ENCODE results near the gene CACNA1S.
A peak's percentile ranks its signal among the peaks of the same experiment; 100 is the strongest.

Gene CACNA1S

GRCh38 chr1:201116091-201116490, 3.9 kb upstream of the CACNA1S start:
- DNase-seq (ENCODE audit: low read depth in 2 of 2) = no peak

GRCh38 chr1:201115390-201115937, 3.2 kb upstream of the CACNA1S start:
- no peak for DNase-seq (ENCODE audit: low read depth in 2 of 2)

- DNase-seq (ENCODE audit: low read depth in 2 of 2) = peak; percentile 43 to 55
Observed at GRCh38 chr1:201114245-201115131, 2.3 kb upstream of the CACNA1S start.

- DNase-seq (ENCODE audit: low read depth in 2 of 2) = no peak
Observed at GRCh38 chr1:201113451-201114244, 1.4 kb upstream of the CACNA1S start.

GRCh38 chr1:201112926-201113325, 700 bp upstream of the CACNA1S start:
- DNase-seq (ENCODE audit: low read depth in 2 of 2) = no peak

GRCh38 chr1:201111672-201112071, 554 bp downstream of the CACNA1S start:
- DNase-seq (ENCODE audit: low read depth in 2 of 2) = no peak

GRCh38 chr1:201111156-201111555, 1.1 kb downstream of the CACNA1S start:
- DNase-seq (ENCODE audit: low read depth in 2 of 2) = no peak

- no peak for DNase-seq (ENCODE audit: low read depth in 2 of 2)
Observed at GRCh38 chr1:201110616-201111015, 1.6 kb downstream of the CACNA1S start.

- no peak for DNase-seq (ENCODE audit: low read depth in 2 of 2)
Observed at GRCh38 chr1:201110138-201110537, 2.1 kb downstream of the CACNA1S start.

- DNase-seq (ENCODE audit: low read depth in 2 of 2) = no peak
Observed at GRCh38 chr1:201109651-201110050, 2.6 kb downstream of the CACNA1S start.

GRCh38 chr1:201108614-201109013, 3.6 kb downstream of the CACNA1S start:
- DNase-seq (ENCODE audit: low read depth in 2 of 2) = no peak

GRCh38 chr1:201105688-201106087, 6.5 kb downstream of the CACNA1S start:
- no peak for DNase-seq (ENCODE audit: low read depth in 2 of 2)

GRCh38 chr1:201104141-201104540, 8.1 kb downstream of the CACNA1S start:
- DNase-seq (ENCODE audit: low read depth in 2 of 2) = no peak

- DNase-seq (ENCODE audit: low read depth in 2 of 2) = no peak
Observed at GRCh38 chr1:201103666-201104065, 8.6 kb downstream of the CACNA1S start.

GRCh38 chr1:201100169-201100930, 11.9 kb downstream of the CACNA1S start:
- no peak for DNase-seq (ENCODE audit: low read depth in 2 of 2)

- DNase-seq (ENCODE audit: low read depth in 2 of 2) = no peak
Observed at GRCh38 chr1:201098992-201099677, 13.1 kb downstream of the CACNA1S start.

GRCh38 chr1:201096977-201097856, 15.0 kb downstream of the CACNA1S start:
- no peak for DNase-seq (ENCODE audit: low read depth in 2 of 2)

GRCh38 chr1:201096041-201096461, 16.2 kb downstream of the CACNA1S start:
- DNase-seq (ENCODE audit: low read depth in 2 of 2) = no peak

- DNase-seq (ENCODE audit: low read depth in 2 of 2) = no peak
Observed at GRCh38 chr1:201095581-201095980, 16.6 kb downstream of the CACNA1S start.

GRCh38 chr1:201094832-201095231, 17.4 kb downstream of the CACNA1S start:
- DNase-seq (ENCODE audit: low read depth in 2 of 2) = no peak

Measured in stimulated activated CD8-positive, alpha-beta memory T cell treated with anti-CD3 and anti-CD28 coated beads, Interleukin-7, amount 100 ng/mL, for 4 hours (primary cell).